HG02870 (cell line): ENCODE measurements around the gene CAPZB.

Experiments
- ATAC-seq: cut with Tn5 transposase; IDR thresholded peaks from one replicate; pipeline ENCODE4 v1.9.1; 2021; ENCODE audit warnings: mild to moderate bottlenecking, moderate library complexity; ENCODE audit not compliant: unreplicated experiment

CAPZB gene

DNA sequence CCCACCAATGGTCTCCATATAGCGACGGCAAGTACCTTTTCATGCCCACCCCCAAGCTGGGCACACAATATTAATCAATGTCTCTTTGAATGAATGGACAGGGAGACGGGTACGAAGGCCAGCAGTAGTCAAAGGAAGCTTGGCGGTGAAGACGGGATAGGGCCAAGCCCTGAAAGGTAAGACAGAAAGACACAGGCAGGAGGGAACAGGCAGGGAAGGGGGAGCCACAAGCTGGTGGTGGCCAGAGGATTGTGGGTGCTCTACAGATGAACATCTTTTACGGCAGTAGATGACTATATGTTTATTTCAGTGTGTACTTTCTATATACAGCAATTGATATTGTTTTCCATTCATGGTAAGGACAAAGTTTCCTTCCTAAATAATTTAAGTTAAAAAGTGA is 16.3 kb downstream of the CAPZB start:
- ATAC-seq, result no peak

DNA sequence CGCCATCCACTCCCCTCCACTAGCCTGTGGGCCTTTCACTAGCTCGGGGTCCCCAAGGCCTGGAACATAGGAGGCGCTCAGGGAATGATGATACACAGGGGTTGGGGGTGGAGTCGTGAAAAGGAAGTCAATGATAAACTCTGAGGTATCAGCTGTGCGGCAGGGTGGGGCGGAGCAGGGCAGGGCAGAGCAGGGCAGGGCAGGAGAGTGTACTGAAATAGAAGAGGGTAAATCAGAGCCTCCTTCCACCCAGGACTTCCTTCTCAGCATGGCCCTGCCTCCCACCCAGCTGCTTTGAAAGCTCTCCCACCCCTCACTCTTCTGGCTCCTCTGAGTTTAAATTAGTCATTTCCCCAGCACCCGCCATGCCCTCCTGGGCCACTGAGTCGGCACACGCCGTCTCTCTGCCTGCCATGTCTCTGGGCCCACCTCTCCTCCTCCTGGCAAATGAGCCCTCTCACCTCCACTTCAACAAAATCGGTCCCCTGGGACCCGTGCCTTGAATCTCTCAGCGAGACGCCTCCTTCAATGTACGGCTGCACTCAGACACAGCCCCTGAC is 16.9 kb downstream of the CAPZB start:
- ATAC-seq, result no peak

DNA sequence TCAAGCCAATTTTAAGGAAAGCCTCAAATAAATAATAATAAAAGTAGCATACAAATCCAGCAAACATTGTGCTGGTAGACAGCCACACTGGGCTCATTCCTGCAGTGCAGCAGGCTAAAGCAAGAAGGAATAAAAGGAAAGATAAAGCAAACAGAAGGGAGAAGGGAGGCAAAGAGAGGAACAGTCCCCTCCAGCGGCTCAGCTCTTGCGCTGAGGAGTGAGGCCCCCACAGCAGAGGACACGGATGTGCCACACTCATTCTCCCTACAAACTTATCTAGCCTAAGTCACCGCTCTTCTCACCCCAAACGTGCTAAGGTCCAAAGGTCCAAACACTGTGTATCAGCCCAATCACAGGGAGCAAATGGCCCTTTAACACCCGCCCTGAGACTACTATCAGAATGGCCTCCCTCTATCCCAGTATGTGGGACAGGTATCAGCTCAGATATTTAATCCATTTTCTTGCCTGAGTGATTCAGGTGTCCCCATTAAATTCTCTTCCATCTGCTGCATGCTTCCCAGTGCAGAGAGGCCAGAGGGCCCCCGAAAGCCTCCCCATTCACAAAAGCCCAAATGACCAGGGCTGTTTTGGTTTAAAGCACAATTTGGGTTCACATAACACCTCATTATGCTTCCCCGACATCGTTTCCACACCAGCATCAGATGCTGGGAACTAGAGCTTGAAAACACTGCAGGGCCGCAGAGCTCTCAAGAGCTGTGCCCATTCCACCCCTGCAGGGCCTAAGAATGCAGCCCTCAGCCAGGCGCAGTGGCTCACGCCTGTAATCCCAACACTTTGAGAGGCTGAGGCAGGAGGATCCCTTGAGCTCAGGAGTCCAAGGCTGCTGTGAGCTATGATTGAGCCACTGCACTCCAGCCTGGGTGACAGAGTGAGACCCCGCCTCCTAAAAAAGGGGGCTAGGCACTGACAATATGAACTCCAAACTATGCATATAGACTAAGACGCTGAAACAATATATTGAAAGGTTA is 17.8 kb downstream of the CAPZB start:
- ATAC-seq, result no peak

DNA sequence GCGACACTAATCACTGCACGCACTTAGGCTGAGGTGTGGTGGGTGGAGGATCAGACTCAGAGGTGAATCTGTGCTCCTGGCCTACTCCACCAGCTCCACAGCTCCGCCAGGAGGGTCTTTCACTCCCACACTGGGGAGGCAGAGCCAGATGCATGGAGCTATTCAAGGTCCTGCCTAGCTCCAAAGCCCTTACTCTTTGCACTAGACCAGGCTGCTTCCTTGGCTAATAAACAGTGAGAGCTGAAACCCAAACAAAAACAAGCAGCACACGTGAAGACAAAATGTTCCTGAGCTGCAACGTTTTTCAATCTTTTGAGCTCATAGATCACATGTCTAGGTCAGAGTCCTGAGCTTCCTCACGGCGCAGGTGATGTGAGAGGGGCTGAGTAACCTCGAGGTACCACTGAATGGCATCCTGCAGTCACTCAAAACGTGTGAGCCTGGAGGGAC is 19.2 kb downstream of the CAPZB start:
- no peak for ATAC-seq

DNA sequence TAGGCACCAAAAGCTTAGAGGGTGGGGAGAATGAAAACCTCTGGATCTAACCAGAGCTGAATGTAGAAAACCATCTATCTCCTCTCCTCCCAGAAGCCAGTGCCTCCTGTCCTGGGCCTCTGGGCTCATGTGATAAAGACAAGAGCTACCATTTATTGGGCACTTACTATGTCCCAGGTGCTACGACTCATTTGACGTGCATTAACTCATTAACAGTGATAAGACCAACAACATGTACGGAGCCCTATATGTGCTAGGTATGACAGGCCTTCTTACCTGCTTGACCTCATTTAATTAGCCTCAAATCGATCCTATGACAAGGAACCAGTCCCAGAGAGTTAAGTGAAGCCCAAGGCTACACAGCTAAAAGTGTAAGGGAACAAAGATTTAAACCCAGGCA is 19.7 kb downstream of the CAPZB start:
- ATAC-seq, result no peak

DNA sequence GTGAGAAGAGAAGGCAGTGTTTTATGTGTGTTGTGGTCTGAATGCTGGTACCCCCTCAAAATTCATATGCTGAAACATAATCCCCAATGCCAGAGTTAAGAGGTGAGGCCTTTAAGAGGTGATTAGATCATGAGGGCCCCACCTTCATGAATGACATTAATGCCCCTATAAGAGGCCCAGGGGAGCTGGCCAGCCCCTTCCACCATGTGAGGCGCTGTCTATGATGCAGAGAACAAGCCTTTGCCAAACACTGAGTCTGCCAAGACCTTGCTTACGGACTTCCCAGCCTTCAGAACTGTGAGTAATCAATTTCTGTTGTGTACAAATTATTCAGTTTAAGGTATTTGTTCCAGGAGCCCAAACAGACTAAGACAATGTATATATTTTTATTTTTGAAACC is 20.2 kb downstream of the CAPZB start:
- ATAC-seq, result no peak

DNA sequence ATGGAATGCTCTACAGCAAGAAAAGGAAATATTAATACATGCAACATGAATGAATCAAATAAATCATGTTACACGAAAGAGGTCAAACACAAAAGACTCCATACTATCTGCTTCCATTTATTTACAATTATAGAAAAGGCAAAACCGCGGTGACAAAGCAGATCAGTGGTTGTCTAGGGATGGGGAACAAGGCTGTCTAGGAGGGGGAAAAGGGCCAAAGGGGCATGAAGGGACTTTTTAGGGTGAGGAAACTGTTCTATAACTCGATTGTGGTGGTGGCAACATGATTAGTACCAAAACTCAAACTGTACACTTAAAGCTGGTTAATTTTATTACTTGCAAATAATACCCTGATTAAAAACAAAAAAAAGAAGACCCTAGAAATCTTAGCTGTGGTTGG is 20.6 kb downstream of the CAPZB start:
- ATAC-seq, result no peak

DNA sequence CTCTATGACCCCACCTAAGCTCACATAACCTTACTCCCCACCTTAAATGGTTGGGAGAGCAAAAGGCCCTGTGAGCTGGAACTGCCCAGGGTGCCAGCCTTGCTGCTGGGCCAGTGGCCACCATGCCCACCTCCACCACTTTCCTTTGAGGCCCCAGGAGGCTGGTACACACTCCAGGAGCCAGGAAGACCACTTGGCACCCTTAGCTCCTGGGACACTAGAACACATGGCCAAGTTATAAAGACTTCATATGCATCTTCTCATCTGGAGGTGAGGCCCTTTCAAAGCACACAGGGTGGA is 21.9 kb downstream of the CAPZB start:
- no peak for ATAC-seq

DNA sequence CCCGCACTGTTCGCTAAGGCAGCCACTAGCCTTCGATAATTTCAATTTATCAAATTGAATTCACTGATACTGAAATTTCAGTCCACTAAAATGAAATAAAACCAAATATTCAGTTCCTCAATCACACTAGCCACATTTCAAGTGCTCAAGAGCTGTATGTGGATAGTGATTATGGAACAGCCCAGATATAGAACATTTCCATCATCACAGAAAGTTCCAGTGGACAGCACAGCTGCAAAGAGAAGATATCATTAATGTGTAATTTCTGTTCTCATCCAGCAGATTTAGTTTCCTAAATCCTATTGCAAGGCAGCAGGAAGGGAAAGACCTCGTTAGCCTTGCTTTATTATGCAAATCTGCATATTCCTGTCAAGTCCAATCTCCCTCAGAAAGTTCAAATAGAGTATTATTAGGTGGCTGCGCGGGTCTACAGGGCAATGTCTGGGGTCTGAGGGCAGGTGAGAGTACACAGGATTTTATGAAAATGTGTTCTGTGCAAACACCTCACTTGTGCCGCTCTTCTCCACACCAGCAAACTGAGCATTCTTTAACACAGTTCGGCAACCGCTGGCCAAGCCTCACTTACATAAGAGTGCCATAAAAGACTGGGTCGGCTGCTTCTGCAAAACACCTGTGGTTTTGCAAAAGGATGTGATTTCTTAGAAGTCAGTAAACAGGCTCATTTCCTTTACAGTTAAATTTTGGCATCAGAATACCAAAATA is 22.4 kb downstream of the CAPZB start:
- ATAC-seq, result no peak

DNA sequence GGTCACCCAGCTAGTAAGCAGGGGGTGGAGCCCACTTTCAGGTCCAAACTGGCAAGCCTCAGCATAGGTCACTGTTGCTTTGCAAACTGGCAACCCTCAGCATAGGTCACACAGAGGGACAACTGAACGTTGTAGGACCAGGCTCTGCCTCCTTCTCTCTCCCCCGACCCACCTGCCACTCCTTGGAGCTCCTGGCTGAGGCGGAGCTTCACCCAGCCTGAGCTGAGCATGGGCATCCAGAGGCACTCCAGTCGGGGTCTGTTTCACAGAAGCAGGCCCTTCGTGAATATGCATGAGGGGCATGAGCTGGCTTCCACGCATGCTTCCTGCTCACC is 24.2 kb downstream of the CAPZB start:
- no peak for ATAC-seq

DNA sequence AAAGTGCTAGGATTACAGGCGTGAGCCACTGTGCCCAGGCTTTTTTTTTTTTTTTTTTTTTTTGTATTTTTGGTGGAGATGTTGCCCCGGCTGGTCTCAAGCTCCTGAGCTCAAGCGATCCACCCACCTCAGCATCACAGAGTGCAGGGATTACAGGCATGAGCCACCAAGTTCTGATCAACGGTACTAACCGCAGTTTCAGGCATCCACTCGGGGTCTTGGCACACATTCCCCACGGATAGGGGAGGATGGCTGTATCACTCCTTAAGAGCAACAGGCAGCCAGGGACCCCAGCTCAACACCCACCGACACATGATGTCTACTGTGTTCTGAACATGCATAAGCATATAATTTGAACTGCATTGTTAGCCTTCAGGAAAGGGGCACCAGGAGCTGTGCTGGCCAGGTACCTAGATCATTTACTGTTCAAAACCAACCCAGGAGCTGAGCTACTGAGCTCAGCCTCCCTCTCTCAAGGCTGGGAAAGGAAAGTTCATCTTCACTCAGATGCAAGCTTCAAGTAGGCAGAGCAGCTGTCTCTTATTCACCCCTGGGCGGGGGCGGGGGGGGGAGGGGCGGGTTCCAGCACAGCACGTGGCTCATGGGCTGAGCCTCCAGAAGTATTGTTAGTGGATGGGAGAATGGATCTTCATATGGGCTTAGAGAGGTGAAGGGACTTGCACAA is 24.7 kb downstream of the CAPZB start:
- no peak for ATAC-seq

DNA sequence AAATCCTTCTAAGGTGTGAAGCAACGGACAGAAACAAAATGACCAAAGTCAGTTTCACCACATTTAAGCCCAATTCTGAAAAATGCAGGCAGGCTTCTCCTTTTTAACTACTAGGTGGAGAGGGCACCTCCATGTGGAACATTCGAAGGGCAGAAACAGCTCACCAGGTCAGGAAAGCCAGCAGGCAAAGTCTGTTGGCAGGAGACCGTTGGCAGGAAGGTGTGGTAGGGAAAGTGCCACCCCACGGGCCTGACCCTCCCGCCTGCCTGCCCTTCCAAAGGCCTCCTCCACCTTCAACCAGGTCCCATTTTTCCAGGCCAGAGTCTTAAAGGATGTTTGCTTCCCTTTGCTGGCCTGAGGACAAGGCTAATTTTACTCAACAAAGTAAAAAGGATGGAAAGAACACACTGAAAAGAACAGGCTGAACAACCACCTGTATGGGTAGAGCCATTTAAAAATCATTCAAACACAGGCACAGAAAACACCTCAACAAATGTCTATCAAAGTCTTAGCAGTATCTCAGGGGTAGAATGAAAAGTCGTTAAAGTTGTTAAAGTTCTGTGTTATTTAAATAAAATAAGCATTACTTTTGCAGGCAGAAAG is 26.4 kb downstream of the CAPZB start:
- ATAC-seq, result no peak

DNA sequence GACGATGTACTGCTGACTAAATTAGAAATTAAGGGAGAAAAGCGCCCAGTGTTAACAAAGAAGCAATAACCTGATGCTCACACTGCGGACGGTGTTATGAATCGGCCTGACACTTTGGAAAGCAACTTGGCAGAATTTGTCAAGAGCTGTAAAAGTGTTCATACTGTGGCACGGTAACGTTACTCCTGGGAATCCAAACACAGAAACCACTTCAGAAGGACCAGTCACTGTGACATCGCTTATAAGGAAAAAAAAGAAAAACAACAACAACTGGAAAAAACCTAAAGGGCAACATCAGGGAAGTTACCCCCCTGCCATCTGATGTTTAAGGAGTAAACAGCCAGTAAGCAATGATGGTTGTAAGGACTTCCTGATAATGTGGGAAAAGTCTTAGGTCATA is 27.7 kb downstream of the CAPZB start:
- no peak for ATAC-seq

DNA sequence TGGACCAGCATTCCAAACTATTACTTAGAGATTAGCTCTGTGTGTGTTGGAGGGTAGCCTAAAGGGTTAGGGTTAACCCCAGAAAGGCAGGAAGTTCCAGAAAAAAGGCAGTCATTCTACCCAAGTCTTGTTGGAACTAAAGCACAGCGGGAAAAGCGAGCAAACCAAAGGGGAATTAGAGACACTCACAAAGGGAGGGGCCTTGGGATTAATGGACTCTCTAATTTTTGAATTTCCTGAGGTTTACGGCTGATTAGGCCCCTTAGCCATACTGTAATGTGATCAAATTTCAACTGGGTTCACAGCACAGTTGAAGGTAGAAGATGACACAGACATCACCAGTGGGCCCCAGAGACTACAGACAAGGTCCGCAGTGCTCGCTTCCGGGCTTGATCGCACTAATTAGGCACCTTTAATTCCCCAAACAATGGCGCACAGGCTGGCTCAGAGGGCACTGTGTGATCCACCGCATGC is 28.3 kb downstream of the CAPZB start:
- ATAC-seq, result no peak

DNA sequence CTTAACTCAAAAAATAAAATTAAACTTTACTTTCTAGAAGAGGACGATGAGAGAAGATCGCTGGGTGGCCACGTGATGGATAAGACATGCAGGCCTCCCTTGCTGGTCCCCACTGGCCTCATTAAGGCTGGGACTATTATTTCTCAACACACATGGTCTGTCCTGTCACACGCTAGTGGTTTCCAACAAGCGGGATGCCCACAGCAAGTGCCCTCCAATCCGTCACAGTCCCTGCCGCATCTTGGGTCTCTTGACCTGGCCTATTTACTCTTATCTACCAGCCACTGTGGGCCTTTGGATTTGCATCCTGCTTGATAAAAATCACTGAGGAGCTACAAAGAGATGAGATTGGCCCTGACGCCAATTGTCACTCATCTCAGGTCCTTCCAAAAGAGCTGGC is 30.0 kb downstream of the CAPZB start:
- ATAC-seq, result no peak

DNA sequence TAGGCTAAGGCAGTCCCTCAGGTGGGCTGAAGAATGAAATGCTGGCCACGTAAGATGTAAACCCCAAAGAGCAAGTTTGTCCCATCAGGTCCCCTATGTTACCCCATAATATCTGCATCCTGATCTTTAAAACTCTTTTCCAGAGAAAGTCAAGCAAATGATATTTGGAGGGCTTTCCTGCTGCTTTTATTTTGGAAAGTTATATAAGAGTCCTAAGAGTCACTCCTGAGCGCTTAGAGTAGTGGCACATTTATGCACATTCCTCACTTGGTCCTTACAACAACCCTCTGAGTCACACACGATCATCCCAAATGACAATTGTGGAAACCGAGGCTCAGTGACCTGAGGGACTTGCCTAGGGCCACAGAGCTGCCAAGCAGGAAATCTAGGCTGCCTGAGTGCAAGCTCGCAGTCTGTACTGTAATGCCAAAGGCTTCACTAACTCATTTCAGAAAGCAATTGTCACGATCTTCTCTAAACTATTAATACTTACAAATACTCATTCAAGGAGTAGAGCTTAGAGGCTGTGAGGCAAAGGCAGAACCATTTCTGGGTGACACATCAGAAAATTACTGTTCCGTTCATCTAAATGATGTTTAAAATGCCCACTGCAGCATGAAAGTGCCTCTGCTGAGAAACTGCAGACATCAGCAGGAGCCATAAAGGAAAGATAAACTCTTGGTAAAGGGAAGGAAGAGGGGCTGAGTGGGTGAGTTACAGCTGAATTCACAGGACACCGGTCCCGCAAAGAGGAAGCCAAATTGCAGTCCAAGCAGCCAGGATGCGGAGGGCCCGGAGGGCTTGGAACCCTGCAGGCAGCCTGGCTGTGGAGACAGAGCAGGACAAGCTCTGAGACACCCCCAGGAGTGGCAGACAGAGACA is 30.8 kb downstream of the CAPZB start:
- ATAC-seq, result no peak

DNA sequence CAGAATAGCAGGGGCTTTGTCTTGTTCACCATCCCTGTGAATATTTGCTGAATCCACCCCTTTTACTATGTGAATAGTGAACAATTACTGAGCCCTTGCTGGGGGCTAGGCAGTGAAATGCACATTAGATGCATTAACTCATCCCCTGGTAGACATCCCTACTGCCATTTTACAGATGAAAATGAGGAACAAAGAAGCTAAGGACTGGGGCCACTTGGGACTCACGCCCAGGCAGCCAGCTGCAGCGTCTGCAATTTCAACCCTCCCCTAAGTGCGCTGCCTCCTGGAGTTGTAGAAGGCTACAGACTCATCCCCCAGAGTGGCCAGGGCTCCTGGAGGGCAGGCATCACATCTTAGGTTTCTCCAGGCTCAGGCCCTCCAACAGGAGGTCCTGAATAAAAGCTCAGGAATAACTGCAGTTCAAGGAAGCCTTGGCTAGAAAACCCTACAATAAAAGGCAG is 31.6 kb downstream of the CAPZB start:
- ATAC-seq, result no peak

DNA sequence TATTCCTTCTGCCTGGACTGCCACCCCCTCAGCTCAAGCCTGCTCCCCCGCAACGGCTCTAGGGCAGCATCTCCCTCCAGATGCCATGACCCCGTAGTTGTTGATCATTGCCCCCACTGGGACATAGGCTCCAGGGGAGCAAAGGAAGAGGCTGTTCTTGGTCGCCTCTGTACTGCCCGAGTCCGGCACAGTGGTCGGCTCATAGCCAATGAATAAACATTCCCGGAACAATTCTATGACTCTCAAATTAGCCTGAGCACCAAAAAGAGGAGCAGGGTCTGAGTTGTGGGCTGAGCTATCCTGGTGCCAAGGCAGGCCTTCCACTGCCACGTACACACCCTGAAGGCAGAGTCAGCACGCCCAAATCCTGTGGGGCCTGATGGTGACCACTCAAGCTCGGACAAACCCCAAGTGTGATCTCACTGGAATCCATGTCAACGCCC is 33.1 kb downstream of the CAPZB start:
- ATAC-seq, result no peak

DNA sequence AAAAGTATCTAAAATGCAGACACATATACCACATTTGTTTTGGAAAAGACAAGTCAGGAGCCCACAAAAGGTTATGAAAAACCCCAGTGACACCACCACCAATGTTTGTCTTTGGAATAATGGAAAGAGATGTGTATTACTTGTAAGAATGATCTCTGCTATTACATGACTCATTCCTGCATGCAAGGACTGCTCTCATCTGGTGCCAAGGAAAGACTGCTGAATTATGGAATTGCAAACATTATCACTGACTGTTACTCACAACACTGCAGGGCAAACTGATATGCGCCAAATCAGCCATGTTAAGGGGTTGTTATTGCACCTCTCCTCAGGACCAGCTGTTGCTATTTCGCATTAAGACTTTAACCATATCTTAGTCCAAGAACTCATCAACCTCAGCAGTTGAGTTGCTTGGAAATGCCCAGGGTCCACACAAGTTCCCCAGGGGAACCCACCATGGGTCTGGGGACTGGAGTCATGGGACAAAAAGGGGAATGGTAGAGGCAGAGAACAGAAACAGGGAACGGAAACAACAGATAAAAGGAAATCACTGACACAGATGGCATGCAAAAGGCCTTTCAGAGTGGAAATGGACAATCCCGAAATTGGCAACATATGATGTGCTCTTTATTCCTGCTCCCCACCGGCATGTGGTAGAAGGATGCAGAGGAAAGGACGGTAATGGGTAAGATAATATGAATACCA is 34.4 kb downstream of the CAPZB start:
- ATAC-seq, result no peak
